SK-N-MC (cell line): ENCODE data around the gene LAPTM4A.

Experiments
- EZH2 ChIP-seq: fragments of 200-600 bp; sonication (generic); IDR thresholded peaks from one replicate; pipeline ENCODE4 v1.6.1; 2017; ENCODE audit warnings: antibody characterized with exemption
- POLR2AphosphoS5 ChIP-seq: IDR thresholded peaks from 2 replicates; pipeline ENCODE4 v1.6.1; 2012; ENCODE audit warnings: mild to moderate bottlenecking, low read depth, low read length, borderline replicate concordance

DNA sequence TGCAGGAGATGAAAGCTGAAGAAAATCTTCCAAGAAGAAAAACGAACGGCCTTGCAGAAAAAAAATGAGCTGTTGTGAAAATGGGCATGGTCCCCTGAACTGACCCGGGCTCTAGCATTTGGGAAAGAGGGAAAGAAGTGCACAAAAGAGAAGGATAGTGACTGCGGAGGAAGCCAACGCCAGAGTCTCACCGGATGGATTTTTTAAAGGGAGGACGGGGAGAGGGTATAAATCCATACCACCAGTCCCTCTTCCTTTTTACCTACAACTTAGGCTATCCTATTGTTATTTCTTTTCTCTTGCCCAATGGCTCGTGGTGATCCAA is 62.1 kb downstream of the LAPTM4A start:
- TF ChIP-seq EZH2 (no peak), POLR2AphosphoS5 (no peak)
